Ureter (tissue), 1 donor: Measurements from ENCODE around the gene ORC6. TPM values are rescaled to one million over a fixed set of nuclear protein-coding genes. Genes with fewer than 3 reads are reported as not detected.
"Not testable (repeated sequence)": the region's sequence is repeated elsewhere in the genome, so short reads cannot be mapped to it uniquely, and the experiment has no call there.

ENCODE experiments used
- DNase-seq: peaks from one replicate; pipeline ENCODE4 v3.0.0-alpha.2; 2020; ENCODE audit warnings: low spot score
- total RNA-seq: library from RNA; stranded (reverse); gene quantifications from one replicate; pipeline ENCODE4 v1.2.4, GENCODE V29; 2023
- donor health status: DM: yes; HTN: yes; CAD: no.

Gene ORC6
- 4.3 TPM for total RNA-seq

- peak; percentile 98 for DNase-seq
These were observed at the start of gene ORC6 for GRCh38 chr16:46689365-46690280. TSS of gene ORC6 (plus strand) at chr16:46689659. CDS start at chr16:46689706, 47 bp downstream.

GRCh38 chr16:46648656-46649055, 40.8 kb upstream of the ORC6 start:
- DNase-seq: no peak

- no peak for DNase-seq
These were observed 39.7 kb upstream of the ORC6 start for GRCh38 chr16:46649588-46650253.

DNA sequence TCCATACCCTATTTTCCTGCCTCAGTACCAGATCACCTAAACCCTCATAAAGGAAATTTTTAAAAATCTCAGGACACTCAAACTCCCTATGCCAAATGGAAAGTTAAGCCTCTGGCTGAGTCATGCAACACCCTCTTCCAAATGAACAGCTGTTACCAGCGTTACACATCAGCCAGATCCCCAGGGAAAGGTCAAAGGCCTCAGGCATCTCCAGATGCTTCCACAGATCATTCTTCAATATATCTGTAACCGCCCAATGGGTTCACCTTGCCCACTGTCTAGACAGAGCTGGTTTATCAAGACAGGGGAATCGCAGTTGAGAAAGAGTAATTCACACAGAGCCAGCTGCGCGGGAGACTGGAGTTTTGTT, 39.2 kb upstream of the ORC6 start:
- no peak for DNase-seq

GRCh38 chr16:46651305-46651704, 38.2 kb upstream of the ORC6 start:
- no peak for DNase-seq

DNA sequence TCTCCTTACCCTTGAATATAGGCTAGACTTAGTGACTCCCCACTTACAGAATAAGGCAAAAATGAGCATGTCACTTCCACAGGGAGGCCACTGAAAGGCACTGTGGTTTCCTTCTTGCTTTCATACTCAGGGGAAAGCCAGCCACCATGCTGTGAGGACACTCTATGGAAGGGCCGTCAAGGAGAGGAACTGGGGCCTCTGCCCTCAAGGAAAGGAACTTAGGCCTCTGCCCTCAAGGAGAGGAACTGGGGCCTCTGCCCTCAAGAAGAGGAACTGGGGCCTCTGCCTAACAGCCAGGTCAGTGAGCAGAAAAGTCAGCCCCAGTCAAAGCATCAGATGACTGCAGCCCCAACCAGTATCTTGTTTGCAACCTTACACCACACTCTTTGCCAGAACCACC, 30.5 kb upstream of the ORC6 start:
- DNase-seq: no peak

- no peak for DNase-seq
These were observed 27.3 kb upstream of the ORC6 start for GRCh38 chr16:46662123-46662522.

GRCh38 chr16:46673320-46674013, 16.0 kb upstream of the ORC6 start:
- no peak for DNase-seq

GRCh38 chr16:46677943-46678342, 11.5 kb upstream of the ORC6 start:
- DNase-seq: not testable (repeated sequence)

GRCh38 chr16:46681867-46682266, 7.6 kb upstream of the ORC6 start:
- DNase-seq: not testable (repeated sequence)

DNA sequence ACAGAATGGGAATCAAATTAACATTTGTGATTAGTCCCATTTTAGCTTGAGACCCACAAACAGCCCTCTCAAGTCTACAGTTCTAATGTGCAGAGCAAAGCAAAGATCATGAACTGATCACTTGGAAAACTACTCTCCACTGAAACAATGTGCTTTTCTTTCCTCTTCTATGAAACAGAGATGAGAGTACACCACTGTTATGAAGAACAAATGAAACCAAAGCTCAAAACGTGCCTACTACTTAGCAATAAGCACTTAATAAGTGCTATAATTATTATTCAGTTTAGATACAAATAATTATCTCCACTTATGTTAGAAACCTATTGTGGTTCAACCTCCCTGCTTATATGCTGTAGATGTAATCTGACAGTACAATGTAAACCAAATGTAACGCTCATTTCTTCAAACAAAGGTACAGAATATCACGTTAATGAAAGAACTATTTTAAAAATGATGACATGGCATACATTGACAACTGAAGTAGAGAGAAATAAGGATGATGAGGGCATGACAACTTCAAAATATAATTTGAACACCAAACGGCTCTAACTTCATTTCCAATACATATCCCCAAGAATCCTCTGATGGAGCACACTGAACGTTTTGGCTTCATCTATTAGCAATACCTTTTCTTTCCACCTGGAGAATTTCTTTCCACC, 2.5 kb upstream of the ORC6 start:
- no peak for DNase-seq

GRCh38 chr16:46687486-46687885, 2.0 kb upstream of the ORC6 start:
- no peak for DNase-seq

DNA sequence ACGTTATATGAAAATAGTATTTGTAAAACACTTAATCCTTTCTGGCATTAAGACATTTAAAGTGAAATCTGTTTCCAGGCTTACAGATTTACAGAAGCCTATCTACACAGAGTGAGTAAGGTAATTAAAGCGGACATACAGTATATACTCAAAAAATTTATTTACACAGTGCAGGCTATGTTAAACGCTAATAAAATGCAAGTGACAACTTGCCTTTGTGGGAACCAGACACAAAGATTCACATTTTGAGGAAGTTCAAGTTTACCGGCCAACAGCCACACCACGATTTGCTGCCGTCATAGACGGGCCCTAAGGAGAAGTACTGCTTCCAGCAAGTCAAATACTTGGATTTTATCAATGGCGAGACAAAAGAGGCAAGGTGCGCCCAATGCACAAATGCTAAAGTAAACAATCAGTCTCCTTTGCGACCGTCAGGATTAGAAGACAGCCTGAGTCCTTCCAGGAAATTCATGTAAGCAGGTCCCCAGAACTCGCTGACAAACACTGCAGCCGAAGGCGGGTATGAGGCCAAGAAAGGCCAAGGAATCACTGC, 1.3 kb upstream of the ORC6 start:
- DNase-seq: peak; percentile 66

DNA sequence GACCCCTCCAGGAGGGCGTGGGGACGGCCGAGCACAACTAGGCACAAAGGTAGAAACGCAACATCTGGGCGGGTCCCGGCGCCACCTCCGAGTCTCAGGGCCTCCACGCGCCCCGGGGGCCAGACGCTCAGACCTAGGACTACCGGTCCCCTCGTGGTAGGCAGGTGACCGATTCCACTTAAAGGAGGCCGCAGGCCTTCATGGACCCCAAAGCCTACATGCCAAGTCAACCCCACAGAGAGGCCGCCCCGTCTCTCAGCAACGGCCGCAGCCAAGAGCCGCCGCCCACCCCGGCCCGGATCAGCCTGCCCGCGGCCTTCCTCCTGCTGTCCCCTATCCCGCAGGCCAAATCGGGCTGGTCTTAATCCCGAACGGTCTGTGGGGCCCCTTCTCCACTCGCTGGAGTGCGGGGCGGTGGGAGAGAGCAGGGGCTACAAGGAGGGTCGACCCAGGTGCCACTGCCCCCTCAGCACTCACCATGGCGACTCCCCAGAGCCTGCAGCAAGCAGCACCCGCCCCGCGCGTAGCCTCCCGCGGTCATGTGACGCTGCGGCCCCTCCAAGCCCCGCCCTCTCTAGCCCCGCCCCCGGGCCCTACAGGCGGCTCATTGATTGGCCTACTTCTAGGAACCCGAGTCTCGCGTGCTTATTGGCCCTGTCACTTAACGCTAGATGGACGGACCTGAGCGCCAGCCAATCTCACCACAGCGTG, 650 bp upstream of the ORC6 start, which contains the start of gene VPS35:
VPS35 (minus strand) TSS at position 525 of the 711 bp plus-strand sequence; CDS start at position 480, 45 bp downstream.
- DNase-seq: peak; percentile 100

- no peak for DNase-seq
These were observed 1.1 kb downstream of the ORC6 start for GRCh38 chr16:46690281-46691178.

DNA sequence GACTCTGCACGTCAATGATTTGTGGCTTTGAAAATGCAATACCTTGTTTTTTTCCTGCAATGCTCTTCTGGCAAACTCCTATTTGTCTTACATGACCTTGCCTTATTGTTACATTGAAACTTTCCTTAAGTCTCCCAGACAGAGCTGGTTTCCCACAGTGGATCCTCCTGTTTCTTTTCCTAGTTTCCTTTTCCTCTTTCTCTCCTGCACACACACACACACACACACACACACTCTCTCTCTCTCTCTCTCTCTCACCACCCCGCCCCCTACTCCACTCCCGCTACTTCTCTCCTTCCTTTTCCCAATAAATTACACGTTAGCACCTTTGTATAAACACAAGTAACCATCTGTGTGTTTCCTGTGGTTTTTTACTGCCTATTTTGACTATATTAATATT, 2.3 kb downstream of the ORC6 start:
- DNase-seq: no peak

GRCh38 chr16:46693598-46693997, 4.1 kb downstream of the ORC6 start:
- no peak for DNase-seq

GRCh38 chr16:46695937-46696336, 6.5 kb downstream of the ORC6 start:
- DNase-seq: no peak

- DNase-seq: no peak
These were observed 7.5 kb downstream of the ORC6 start for GRCh38 chr16:46696957-46697356.

GRCh38 chr16:46700048-46700447, 10.6 kb downstream of the ORC6 start:
- no peak for DNase-seq
